Measurements from ENCODE around the gene CNOT1.
"Not testable (repeated sequence)": the region's sequence is repeated elsewhere in the genome, so short reads cannot be mapped to it uniquely, and the experiment has no call there.

CNOT1 gene

DNA sequence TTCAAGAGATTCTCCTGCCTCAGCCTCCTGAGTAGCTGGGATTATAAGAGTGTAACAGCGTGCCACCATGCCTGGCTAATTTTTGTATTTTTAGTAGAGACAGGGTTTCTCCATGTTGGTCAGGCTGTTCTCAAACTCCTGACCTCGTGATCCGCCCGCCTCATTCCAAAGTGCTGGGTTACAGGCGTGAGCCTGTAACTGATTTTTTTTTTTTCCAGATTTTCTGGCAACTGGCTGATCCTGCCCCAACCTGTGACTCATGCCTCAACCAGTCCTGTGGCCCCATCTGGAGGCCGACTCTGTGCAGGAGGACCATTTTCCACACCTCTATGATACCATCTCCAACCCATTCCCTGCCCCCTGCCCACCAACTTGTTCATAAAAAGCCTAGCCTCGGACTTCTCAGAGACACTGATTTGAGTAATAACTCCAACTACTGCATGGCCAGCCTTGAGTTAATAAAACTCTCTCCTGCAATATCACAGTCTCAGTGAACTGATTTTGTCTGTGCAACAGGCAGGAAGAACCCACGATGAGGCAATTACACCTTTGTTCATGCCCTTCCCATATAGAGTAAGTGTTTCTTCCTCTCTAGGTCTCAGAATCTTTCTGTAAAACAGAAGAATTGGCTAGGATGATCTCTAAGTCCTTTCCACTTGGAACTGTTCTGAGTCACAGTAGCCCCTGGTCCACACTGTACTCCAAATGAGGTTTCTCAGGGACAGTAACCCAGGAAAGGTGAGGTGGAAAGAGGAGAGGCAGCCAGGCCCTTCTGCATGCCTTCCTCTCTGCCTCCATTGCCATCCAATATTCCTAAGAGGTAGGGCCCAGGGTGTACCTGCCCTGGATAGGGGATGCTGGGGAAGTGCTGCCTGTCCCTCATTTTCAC, 8.8 kb upstream of the CNOT1 start:
- no peak for DNase-seq

DNA sequence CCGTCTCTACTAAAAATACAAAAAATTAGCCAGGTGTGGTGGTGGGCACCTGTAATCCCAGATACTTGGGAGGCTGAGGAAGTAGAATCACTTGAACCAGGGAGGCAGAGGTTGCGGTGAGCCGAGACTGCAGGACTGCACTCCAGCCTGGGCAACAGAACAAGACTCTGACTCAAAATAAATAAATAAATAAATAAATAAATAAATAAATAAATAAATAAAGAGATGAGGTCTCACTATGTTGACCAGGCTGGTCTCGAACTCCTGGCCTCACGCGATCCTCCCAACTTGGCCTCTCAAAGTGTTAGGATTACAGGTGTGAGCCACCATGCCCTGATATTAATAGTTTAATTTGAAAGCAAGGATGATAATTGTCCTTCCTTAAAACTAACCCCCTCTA, 7.4 kb upstream of the CNOT1 start:
- not testable (repeated sequence) for DNase-seq

DNA sequence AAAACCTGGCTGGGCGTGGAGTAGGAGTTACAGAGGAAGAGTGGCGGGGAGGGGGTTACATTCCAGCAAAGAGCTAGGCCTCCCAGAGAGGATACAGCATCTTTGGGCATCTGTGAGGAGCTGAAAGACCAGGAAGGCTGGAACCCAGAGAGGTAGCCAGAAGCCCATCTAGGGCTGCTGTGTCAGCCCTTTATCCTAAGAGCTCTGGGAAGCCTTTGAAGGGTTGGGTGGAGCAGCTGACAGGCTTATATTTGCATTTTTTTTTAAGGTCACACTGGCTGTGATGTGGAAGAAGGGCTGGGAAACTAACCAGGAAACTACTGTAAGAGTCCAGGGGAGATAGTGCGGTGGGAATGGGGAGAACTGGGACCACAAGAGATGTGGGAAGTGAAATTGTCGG, 6.8 kb upstream of the CNOT1 start:
- DNase-seq, result no peak

DNA sequence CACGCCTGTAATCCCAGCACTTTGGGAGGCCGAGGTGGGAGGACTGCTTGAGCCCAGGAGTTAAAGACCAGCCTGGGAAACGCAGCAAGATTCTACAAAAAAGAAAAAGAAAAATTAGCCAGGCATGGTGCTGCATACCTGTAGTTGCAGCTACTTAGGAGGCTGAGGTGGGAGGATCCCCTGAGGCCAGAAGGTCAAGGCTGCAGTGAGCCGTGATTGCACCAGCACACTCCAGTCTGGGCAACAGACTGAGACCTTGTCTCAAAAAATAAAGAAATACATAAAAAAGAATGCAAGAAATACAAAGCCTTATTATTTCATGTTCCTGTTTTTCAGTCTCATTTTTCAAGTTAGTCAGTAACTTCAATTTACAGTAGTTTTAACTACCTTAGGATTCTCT, 5.9 kb upstream of the CNOT1 start:
- DNase-seq, result no peak

DNA sequence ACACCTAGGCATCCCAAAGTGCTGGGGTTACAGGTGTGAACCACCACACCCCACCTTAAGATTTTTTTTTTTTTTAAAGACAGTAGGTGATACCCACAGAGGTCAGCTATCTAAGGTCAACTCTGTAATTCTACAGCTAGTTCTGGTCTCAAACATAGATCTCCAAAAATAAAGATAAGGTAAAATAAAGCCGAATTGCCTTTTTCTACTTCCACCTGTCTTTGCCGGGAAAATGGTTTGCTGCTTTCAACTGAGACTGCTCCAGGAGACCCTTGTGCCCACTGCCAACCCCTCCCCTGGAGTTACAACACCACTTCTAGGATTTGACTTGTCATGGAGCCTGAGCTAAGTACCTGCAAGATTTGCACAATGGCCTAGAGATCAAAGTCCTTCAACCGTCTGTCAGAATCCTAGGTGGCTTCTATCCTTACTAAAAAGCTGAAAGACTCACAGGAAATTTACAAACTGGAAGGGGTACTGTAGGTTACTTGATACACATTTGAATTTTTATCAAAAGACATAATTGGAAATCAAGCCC, 4.7 kb upstream of the CNOT1 start:
- DNase-seq, result no peak

DNA sequence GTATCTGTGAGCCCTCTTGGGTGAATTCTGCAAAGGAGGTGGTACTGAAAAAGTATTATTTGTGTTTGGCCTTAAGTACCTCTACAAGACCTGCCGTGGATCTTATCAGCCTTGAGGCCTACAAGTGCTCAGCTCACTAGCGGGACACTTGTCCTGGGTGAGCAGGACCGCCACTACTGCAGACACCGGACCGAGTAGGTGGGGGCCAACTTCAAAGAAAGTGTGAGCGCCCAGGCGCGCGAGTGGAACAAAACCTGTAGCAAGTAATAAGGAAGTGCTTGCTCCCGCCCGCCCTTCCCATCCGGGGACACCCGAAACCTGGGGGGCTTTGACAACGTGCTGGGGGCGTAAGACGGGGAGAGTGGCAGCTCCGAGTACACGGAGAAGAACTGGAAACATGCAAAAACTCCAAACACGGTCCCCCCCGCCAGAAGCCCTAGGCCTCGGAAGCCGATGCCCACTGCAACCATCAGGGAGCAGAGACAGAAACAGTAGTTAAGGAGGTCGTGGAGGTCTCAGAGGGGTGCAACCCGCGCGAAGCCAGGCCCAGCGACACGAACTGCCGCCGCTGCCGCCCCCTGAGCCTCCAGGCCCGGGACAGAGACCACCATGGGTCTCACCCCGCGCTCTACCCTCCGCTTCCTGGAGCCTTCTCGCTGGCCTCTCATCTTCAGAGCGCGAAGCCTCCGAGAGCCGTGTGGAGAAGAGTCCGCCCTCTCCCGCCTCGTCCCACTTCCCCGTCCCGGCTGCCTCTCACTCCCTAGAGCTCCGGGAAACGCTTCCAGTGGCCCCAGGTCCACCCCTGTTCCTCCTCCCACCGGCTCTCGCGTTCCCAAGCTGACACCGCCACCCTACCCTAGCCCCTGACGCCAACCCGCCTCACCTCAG, 537 bp downstream of the CNOT1 start:
- peak; percentile 14 for DNase-seq

DNA sequence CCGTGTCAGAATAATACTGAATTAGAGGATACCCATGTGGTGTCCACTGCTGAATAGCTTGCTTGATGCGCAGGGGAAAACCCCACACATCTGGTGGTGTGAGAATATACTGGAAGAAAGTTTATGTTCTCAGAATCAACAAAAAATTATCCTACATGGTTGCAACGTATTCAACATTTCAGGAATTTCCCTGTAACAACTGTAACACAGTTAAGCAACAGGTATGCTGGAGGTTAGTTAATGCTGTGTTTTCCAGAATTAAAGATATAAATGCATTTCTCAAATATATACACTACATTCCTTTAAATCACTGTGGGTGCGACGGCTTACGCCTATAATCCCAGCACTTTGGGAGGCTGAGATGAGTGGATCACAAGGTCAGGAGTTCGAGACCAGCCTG, 5.4 kb downstream of the CNOT1 start:
- no peak for DNase-seq

DNA sequence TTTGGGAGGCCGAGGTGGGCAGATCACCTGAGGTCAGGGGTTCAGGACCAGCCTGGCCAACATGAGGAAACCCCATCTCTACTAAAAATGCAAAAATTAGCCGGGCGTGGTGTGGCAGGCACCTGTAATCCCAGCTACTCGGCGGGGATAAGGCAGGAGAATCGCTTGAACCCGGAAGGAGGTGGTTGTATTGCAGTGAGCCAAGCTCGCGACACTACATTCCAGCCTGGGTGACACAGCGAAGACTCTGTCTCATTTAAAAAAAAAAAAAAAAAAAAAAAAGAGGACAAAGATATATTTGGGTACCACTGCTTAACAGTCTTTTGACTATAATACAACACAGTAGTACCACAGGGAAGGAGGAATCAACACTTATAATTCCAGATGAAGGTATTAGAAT, 9.2 kb downstream of the CNOT1 start:
- DNase-seq, result no peak

DNA sequence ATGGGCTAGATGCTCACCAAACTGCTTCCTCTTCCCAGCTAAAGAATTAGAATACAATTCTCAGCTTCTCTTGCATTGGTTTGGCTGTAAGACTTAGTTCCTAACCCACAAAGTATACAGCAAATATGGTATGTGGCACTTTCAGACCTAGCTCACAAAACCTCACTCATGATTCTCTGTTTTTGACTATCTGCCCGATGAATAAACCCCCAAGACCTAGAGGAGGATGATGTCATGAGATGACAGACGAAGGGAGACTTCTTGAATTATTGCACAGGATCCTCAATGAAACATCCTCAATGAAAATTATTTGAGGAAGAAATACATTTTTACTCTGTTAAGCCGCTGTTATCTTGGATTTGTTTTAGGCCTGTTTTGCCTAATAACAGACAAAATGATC, 14.3 kb downstream of the CNOT1 start:
- no peak for DNase-seq

DNA sequence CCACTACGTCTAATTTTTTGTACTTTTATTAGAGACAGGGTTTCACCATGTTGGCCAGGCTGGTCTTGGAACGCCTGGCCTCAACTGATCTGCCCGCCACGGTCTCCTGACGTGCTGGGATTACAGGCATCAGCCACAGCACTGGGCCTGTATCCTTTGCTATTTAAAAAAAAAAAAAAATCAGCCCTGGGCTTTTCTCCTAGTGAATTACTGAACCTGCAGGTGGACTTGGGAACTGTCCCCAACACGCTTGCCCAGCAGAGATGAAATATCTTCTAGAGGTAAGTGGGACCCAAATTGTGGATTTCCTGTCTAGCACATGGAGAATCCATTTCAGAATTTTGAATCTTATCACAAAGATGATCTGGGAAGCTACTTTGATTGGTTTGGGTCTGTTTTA, 14.8 kb downstream of the CNOT1 start:
- no peak for DNase-seq

DNA sequence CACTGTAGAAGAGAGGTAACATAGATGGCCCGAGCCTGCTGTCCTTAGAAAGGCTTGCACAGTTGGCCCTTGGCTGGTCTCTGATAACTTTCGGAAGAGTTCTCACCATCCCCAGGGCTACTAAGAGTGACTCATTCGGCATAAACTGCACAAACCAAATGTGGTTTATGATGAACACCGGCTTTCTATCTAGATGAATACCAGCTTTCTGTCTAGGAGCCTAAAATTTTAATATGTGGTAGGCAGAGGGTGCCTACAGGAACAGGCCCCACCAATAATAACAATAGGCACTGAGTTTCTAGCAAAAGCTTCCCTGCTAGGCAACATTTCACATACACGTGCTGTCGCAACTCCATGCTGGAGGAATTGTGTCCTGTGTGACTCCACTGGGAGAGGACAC, 15.4 kb downstream of the CNOT1 start:
- DNase-seq, result no peak

DNA sequence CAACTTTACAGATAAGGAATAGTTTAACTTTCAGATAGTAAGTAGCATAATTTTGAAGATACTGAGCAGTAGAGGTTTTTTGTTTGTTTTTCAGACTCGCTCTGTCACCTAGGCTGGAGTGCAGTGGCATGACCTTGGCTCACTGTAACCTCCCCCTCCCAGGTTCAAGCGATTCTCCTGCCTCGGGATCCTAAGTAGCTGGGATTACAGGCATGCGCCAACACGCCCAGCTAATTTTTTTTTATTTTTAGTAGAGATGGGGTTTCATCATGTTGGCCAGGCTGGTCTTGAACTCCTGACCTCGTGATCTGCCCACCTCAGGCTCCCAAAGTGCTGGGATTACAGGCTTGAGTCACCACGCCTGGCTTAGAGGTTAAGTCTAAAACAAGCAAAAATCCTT, 16.7 kb downstream of the CNOT1 start:
- DNase-seq, result not testable (repeated sequence)

DNA sequence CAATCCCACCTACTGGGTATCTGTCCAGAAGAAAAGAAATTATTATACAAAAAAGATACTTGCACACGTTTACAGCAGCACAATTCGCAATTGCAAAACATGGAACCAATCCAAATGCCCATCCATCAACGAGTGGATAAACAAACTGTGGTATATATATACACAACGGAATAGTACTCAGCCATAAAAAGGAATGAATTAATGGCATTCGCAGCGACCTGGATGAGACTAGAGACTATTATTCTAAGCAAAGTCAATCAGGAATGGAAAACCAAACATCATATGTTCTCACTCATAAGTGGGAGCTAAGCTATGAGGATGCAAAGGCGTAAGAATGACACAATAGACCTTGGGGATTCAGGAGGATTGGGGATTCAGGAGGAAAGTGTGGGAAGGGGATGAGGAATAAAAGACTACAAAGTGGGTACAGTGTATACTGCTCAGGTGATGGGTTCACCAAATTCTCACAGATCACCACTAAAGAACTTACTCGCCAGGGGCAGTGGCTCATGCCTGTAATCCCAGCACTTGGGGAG, 21.0 kb downstream of the CNOT1 start:
- no peak for DNase-seq

DNA sequence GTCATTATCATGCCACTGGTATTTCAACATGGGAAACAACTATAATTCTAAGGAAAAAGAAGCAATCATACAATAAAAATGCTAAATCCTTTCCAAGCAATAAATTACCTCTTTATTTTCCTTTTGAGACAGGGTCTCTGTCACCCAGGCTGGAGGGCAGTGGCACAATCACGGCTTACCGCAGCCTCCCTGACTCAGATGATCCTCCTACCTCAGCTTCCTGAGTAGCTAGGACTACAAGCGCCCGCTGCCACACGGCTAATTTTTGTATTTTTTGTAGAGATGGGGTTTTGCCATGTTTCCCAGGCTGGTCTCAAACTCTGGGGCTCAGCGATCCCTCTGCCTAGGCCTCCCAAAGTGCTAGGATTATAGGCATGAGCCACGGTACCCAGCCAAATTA, 24.1 kb downstream of the CNOT1 start:
- DNase-seq, result no peak

DNA sequence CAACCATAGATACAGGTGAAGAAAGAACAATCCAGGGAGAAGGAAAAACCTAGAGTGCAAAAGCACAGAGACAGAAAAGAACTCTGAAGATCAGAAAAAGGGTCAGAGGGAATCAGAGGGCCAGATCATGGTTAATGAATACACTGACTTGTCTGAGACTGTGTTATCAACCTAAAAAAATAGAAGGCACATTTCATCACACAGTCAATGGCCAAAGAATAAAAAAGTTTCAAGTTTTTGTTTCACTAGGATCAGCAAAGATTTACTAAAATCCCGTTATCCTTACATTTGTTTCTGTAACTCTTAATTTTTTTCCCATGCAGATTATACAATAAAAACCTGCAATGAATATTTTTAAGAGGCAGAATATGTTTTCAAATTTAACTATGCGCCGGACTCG, 38.5 kb downstream of the CNOT1 start:
- DNase-seq, result no peak

DNA sequence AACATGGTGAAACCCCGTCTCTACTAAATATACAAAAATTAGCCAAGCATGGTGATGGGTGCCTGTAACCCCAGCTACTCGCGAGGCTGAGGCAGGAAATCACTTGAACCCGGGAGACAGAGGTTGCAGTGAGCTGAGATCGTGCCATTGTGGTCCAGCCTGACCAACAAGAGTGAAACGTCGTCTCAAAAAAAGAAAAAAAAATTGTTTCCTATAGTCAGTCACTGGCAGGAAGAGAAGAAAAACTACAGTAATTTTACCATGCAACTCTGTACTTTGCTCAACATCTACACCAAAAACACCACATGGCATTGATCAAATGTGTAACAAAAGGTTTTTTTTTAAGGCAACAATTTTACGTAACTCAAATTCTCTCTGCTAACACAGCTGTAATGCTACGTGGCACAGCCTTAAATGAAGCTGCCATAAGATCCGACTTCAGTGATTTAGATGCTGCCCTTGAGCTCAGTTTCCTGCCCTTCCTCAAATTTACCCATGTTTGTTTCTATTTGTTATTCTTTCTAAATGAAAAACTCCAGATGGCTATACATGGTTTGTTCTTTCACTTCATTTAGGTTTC, 40.2 kb downstream of the CNOT1 start:
- no peak for DNase-seq

DNA sequence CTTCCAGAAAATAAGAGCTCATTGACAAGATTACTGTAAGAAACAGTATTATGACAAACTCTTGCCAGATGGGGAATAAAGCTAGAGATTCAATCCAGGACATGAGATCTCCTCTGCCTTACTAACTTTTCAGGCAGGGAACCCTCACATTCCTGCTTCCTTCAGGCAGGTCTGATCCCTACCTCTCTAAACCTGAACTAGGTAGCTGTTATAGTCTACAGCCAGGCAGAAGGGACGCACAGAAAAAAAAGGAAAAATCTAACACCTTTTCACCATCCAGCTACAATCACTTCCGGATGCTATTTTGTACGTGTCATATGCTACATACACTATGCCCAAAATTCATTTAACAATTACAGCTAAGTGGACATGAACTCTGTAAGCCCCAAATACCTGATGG, 41.2 kb downstream of the CNOT1 start:
- no peak for DNase-seq

DNA sequence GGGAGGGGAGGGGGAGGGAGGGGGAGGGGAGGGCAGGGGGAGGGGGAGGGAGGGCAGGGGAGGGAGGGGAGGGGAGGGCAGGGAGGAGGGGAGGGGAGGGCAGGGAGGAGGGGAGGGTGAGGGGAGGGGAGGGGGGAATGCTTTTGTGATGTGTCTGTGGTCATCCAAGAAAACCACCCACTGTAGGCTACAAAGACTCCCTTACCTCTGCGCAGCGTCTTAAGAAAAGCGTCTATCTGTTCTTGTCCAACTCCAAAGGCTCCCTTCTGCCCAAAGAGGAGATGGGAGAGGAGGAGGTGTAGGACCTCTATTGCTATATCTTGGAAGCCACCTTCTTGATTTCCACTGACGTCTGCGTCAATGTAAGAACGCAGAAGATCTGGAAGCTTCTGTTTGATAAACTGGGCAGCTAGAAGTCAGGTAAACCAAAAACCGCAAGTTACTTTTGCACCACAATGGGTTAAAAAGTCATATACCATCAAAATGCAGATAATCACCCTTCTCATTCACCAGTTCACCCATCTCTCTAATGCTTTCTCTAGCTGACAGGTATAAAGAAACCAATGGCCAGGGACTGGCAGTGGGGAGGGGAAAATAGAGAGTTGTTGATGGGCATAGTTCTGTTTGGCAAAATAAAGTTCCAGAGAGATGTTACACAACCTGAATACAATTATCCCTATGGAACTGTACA, 43.1 kb downstream of the CNOT1 start:
- DNase-seq, result no peak

DNA sequence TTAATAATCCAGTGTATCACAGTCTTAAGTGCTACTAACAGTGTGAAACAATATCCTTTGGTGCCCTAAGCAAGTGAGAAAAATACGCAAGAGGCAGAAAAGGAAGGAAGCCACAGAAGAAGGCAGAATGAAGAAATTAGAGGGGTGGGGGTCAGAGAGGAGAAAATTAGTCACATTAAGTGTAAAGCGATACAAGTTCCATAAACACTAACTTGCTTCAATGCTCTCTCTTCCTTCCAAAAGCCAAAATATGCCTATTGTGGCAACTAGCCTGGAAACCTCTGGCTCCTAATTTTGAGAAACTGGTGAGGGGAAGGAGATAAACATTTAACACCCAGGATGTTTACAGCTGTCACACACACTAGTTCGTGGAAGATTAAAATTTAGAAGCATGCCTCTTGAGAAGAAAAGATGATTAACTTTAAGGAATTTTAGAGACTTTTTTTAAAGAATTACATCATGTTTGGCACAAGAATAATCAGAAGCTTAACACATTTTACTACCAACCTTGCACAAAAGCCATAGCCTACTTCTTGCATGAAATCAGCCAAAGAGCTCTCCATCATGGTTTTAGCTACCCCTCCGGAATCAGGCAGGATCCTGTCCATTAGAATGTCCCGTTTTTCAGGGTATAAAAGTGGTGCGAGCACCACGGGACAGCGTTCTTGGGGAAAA, 44.7 kb downstream of the CNOT1 start:
- DNase-seq, result no peak

DNA sequence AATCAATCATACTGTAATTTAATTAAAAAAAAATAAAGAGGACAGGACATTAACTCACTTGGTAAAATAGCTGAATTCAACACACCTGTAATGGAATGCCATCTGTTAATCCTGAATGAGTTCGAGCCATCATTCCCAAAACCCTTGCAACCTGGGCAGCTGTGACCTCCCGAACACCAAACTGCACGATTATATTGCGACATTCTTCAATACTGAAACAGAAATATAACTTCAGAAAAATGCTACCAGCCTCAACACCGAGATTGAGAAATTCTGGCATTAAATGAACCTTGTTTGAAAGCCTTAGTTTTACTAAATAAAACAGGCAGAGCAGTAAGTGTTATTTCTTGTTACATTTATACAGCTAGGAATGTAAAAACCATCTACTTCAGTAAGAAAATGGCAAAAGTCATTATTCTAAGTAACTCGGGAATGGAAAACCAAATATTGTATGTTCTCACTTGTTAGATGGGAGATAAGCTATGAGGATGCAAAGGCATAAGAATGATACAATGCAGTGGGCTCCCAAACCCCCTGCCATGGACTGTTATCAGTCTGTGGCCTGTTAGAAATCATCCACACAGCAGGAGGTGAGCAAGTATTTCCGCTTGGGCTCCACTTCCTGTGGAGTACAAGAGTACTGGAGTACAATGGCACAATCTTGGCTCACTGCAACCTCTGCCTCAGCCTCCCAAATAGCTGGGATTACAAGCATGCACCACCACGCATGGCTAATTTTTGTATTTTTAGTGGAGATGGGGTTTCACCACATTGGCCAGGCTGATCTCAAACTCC, 46.5 kb downstream of the CNOT1 start:
- no peak for DNase-seq

DNA sequence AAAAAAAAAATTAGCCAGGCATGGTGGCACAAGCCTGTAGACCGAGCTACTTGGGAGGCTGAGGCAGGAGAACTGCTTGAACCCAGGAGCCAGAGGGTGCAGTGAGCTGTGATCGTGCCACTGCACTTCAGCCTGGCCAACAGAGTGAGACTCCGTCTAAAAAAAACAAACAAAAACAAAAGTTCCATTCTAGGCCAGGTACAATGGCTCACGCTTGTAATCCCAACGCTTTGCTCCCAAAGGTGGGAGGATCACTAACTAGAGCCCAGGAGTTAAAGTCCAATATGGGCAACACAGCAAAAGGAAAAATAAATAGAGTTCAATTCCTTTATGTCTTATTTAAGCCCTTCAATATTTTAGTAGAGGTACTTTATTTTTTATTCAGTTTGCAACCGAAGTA, 47.5 kb downstream of the CNOT1 start:
- DNase-seq, result no peak
